HG02840 (cell line): ENCODE data around the gene CLDN11.

Experiments used
- ATAC-seq: cut with Tn5 transposase; IDR thresholded peaks from one replicate; pipeline ENCODE4 v1.9.1; 2021; ENCODE audit warnings: mild to moderate bottlenecking, moderate library complexity, moderate number of reproducible peaks; ENCODE audit not compliant: unreplicated experiment, low FRiP score

Gene CLDN11

GRCh38 chr3:170425491-170426239 is 7.0 kb downstream of the CLDN11 start:
- ATAC-seq, result no peak

DNA sequence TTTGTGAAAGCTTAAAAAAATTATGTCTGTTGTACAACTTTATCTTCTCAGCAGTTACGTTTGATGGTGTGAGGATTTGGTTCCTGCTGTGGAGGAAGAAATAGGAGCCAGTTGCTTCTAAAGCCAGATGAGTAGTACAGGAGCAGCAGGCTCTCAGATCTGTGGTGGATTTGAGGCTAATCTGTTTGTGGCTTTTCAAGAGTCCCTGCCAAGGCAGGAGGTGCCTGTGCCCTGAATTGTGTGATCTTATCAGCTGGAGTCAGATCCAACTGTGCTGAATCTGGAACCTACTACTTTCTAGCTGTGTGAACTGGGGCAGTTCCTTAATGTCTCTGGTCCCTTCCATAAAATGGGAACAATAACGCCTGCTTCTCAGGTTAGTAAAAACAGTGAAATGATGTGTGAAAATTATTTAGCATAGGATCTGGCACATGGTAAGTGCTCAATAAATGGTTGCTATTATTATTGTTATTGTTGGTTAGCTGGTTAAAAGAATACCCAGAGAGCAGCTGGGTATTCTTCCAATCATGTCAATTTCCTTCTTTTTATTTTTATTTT is 7.7 kb downstream of the CLDN11 start:
- no peak for ATAC-seq

DNA sequence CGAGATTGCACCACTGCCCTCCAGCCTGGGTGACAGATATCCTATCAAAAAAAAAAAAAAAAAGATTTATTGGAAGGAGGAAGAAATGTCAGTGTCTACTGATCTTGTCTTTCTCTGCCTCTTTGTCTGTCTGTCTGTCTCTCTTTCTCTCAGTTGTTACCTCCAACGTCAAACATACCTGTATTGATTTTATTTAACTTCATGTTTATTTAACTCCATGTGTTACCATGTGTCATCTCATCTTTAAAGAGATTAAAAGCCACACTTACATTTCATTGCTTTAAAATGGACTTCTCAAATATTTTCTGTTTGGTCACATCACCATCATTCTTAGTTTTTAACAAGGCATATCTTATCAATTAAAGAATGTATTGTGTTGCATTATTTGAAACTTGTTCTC is 9.4 kb downstream of the CLDN11 start:
- no peak for ATAC-seq

DNA sequence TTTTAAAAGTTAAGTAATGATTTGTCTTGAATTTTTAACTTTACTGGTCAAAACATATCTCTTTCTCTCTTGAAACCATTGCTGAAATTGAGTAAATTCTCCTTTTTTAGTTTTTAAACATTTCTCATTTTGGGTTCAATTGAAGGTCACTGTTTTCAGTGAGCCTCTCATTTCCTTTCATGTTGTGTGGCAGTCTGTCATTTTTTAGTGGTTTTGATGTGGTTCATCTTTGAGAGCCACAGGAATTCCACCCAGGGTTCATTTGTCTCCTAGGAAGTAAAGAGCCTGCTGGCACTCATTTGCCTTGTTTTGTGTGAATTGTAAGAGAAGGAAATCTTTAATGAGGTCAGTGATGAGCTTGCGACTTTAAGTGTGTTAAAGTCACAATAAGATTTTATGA is 10.4 kb downstream of the CLDN11 start:
- no peak for ATAC-seq

GRCh38 chr3:170431054-170431453 is 12.4 kb downstream of the CLDN11 start:
- no peak for ATAC-seq

DNA sequence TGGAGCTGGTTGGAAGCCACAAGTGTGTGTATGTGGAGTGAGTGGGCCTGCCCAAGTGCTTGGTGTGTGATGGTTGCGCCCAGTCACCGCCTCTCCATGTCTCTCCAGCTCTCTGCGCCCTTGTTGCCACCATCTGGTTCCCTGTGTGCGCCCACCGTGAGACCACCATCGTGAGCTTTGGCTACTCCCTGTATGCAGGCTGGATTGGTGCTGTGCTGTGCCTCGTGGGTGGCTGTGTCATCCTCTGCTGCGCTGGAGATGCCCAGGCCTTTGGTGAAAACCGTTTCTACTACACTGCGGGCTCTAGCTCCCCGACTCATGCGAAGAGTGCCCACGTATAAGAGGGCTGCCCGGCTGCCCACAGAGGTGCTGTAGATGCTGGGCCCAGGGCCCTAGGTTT is 13.7 kb downstream of the CLDN11 start:
- no peak for ATAC-seq

DNA sequence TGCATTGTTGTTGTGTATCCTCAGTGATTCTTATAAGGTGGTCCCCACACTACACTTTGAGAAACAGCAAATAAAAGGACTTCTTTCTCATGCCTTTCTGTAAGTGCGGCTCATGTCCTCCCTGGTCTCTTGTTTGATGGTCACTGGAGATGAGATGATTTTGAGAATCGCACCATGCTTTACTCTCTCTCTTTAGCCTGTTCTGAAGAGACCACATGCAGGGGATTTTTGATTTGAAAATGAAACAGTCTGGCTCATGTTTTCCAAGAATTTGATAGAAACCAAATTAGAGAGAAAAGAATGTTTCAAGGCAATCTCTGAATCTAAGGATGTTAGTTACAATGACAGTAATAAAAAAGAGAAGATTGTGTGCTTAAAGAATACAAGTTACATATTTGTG is 18.0 kb downstream of the CLDN11 start:
- ATAC-seq, result no peak

- ATAC-seq, result no peak
Observed at GRCh38 chr3:170437176-170437575, 18.5 kb downstream of the CLDN11 start.

DNA sequence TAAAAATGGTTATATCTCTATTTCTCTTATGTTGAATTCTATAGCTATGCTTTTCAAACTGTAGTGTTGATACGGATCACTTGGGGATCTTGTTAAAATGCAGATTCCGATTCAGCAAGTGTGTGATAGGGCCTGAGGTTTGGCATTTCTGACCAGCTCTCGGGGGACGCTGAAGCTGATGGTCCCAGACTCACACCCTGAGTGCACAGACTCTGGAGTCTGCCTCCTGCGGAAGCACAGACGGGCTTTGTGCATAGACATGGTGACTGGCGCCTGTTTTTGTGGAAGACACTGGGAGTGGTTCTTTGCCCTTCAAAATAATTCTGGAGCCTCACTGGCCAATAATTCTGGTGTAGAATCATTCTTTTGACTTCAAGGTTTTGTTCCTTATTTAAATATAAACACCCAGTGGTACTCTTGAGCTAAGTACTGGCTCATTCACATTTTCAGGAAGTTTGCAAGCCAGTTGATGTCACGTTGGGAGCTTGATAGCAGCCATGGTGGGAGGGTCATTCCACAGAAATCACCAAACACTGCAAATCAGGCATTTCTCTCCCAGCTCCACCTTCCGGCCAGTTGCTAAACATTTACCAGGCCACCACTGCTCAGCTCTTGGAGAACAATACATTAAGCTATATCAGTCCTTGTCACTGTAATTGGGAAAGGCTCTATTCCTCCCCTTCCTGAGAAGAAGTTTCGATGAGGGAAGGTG is 19.2 kb downstream of the CLDN11 start:
- ATAC-seq, result no peak

DNA sequence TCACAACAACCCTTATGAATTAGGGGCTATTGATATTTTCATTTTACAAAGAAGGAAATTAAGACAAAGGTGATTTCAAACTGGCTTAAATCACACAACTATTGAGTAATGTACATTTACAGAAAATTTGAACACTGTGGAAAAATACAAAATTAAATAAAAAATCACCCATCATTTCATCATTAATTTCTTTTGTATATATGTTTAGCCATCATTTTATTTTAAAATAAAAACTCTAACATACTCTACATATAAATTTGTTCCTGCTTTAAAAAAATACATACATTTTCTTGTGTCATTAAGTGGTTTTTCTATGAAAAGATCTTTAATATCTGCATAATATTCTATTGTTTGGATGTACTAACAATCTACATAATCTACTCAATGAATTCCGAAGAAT is 20.2 kb downstream of the CLDN11 start:
- no peak for ATAC-seq

DNA sequence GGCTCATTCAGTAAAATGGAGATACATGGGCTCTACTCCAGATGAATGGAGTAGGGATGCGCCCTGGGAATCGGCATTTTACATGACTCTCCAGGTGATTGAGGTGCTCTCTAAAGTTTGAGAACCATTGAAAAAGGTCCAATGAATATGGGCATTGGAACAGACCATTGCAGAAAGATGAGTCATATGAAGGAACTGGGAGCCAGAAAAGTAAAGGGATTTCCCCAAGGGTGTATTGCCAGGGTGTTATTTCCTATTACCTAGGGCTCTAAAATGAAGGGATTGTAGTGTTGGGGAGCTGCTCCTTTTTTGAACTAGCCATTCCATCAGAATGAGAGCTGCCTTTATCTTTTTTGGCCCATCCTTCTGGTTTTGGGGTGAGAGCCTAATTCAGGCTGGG is 21.7 kb downstream of the CLDN11 start:
- ATAC-seq, result no peak

GRCh38 chr3:170441412-170441811 is 22.7 kb downstream of the CLDN11 start:
- no peak for ATAC-seq

GRCh38 chr3:170442947-170443346 is 24.3 kb downstream of the CLDN11 start:
- ATAC-seq, result no peak

GRCh38 chr3:170443457-170443856 is 24.8 kb downstream of the CLDN11 start:
- no peak for ATAC-seq

DNA sequence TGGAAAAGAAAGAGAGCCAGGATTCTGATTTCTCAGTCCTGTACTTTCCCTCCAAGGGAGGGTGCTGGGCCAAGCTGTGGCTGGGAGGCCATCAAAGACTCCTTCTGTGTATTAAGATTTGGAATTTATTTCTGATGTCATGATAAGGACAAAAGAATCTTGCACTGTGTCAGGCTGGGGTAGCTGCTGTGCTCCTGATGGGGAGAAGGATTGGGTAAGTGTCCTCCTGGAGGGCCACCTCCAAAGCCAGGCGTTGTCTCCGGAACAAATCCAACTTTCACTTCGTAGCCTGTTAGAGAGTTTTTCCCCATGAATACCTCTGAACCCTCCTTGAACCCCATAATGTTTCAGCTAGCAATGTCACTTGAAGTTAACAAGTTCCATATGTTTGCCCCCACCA is 29.9 kb downstream of the CLDN11 start:
- no peak for ATAC-seq

GRCh38 chr3:170450039-170450438 is 31.4 kb downstream of the CLDN11 start:
- ATAC-seq, result no peak

- ATAC-seq, result no peak
Observed at GRCh38 chr3:170454509-170454908, 35.8 kb downstream of the CLDN11 start.

DNA sequence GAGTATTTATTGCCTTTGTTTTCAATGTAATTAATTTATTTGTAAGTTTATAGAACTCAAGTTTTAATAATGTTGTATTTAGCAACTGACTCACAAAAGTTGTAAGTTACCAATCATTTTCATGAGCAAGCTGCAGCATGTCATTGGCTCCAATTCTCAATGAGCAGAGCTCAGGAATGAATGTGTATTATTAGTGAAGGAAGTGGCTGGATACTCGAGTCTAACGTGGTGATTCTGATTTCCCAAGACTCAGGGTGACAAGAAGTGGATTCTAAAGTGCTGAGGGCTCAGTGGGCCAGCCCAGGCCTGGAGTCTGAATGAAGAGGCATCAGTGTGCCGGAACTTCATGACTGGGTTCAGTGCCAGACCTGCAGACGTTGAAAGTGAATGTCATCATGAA is 39.6 kb downstream of the CLDN11 start:
- no peak for ATAC-seq

DNA sequence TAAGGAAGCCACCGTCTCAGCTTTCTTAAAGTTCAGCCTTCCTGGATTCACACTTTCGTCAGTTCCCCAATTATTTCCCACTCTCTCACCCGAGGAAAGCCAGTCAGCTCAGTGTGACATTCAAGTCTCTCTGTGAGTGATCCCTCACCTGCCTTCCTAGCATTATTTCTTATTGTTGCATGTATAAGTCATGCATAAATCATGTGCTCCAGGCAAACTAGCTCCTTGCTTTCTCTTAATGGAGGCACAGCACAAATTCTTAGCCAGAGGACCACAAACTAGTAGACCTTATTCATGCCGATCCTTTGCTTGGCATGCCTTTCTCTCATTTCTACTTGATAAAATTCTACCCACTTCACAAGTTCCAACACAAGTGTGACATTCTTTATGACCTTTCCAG is 44.3 kb downstream of the CLDN11 start:
- no peak for ATAC-seq

DNA sequence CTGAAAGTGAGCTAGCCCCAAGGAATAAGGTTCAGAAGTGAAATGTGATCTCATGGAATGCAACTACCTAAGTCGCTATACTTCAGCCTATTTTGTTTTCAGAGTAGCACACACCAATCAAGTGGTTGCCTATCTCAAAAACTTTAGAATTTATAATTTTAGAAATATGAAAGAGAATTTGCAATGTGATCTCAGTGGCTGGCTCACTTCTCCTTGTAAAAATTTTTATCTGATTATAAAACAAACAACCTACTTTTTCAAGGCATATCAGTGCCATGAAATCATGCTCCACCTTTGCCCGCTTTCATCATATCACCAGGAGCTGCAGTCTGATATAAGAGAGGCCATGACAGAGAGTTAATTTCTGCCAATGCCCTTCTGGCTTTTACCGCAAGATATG is 47.3 kb downstream of the CLDN11 start:
- ATAC-seq, result no peak

- ATAC-seq, result no peak
Observed at GRCh38 chr3:170467007-170467406, 48.3 kb downstream of the CLDN11 start.
